Activated naive CD4-positive, alpha-beta T cell treated with anti-CD3 and anti-CD28 coated beads, Interleukin-2, amount 50 U/mL, for 72 hours (primary cell): ENCODE measurements around the gene PCBP3. TPM values are rescaled to one million over a fixed set of nuclear protein-coding genes. Genes with fewer than 3 reads are reported as not detected.
A peak's percentile ranks its signal among the peaks of the same experiment; 100 is the strongest.

Experiments
- ATAC-seq, 2 donors: fragments of 150-1000 bp; cut with Tn5 transposase; 2 replicates each; pipeline ENCODE4 v1.10.0; 2021; ENCODE audit warnings: mild to moderate bottlenecking in 2 of 2, moderate library complexity in 2 of 2
- DNase-seq, 2 donors: peaks; one replicate each; pipeline ENCODE4 v3.0.0; 2021 to 2022; ENCODE audit warnings: low spot score in 2 of 2
- H3K27ac Mint-ChIP-seq, 2 donors: one replicate each; pipeline ENCODE4 v1.8.0; 2022; ENCODE audit warnings: mild to moderate bottlenecking in 2 of 2, mixed read lengths in 2 of 2
- H3K36me3 Mint-ChIP-seq, 2 donors: one replicate each; pipeline ENCODE4 v1.8.0; 2022; ENCODE audit warnings: mixed read lengths in 2 of 2
- H3K9me3 Mint-ChIP-seq, 2 donors: one replicate each; pipeline ENCODE4 v1.8.0; 2022; ENCODE audit warnings: mixed read lengths in 2 of 2
- total RNA-seq, 2 donors: library from RNA; stranded (reverse); gene quantifications; one replicate each; pipeline ENCODE4 v1.2.3, GENCODE V29; 2022

PCBP3 gene
- total RNA-seq, 2 donors from 2014 or later = 19.7 to 26.3 TPM

GRCh38 chr21:45767071-45768006, 123.8 kb downstream of the PCBP3 start:
- ATAC-seq (peak; percentile 60 to 62), DNase-seq (peak in 1 of 2 donors; percentile 30)
- Mint-ChIP-seq H3K9me3 (peaks cover 0 to 4% of the 10 kb centered on the region in 2 donors), H3K27ac (peak overlapping the region; percentile 95 to 98), H3K36me3 (peaks cover 0 to 27% of the 10 kb centered on the region in 2 donors)

GRCh38 chr21:45768011-45768739, 124.7 kb downstream of the PCBP3 start:
- peak; percentile 63 to 75 for ATAC-seq
- Mint-ChIP-seq H3K9me3 (peaks cover 0 to 10% of the 10 kb centered on the region in 2 donors), H3K36me3 (peaks cover 0 to 35% of the 10 kb centered on the region in 2 donors), H3K27ac (peak overlapping the region; percentile 95 to 98)
- peak in 1 of 2 donors; percentile 44 for DNase-seq

GRCh38 chr21:45768740-45769048, 125.2 kb downstream of the PCBP3 start:
- peak; percentile 1 to 4 for ATAC-seq
- peaks cover 0 to 40% of the 10 kb centered on the region in 2 donors for H3K36me3 Mint-ChIP-seq
- peak overlapping the region; percentile 95 to 98 for H3K27ac Mint-ChIP-seq
- peaks cover 0 to 10% of the 10 kb centered on the region in 2 donors for H3K9me3 Mint-ChIP-seq
- DNase-seq = peak in 1 of 2 donors; percentile 34

GRCh38 chr21:45769294-45769693, 125.8 kb downstream of the PCBP3 start:
- peaks cover 0 to 10% of the 10 kb centered on the region in 2 donors for H3K9me3 Mint-ChIP-seq
- peak; percentile 3 to 20 for ATAC-seq
- peaks cover 0 to 46% of the 10 kb centered on the region in 2 donors for H3K36me3 Mint-ChIP-seq
- peak in 1 of 2 donors; percentile 28 for DNase-seq
- peak overlapping the region; percentile 95 to 98 for H3K27ac Mint-ChIP-seq

- DNase-seq (no peak), ATAC-seq (no peak)
- Mint-ChIP-seq H3K36me3 (peaks cover 0 to 52% of the 10 kb centered on the region in 2 donors), H3K9me3 (peaks cover 0 to 16% of the 10 kb centered on the region in 2 donors), H3K27ac (peak overlapping the region; percentile 95 to 98)
These were observed 126.4 kb downstream of the PCBP3 start for GRCh38 chr21:45769896-45770295.

- H3K36me3 Mint-ChIP-seq = peaks cover 7 to 50% of the 10 kb centered on the region in 2 donors
- H3K9me3 Mint-ChIP-seq = peaks cover 5 to 28% of the 10 kb centered on the region in 2 donors
- ATAC-seq (no peak), DNase-seq (no peak)
- no peak overlapping the region for H3K27ac Mint-ChIP-seq
These were observed 128.7 kb downstream of the PCBP3 start for GRCh38 chr21:45772180-45772579.

GRCh38 chr21:45774291-45774690, 130.8 kb downstream of the PCBP3 start:
- no peak for DNase-seq
- no peak for ATAC-seq
- peaks cover 14 to 61% of the 10 kb centered on the region in 2 donors for H3K36me3 Mint-ChIP-seq
- H3K9me3 Mint-ChIP-seq = peaks cover 11 to 36% of the 10 kb centered on the region in 2 donors
- no peak overlapping the region for H3K27ac Mint-ChIP-seq

- Mint-ChIP-seq H3K36me3 (peaks cover 18 to 61% of the 10 kb centered on the region in 2 donors), H3K9me3 (peaks cover 11 to 40% of the 10 kb centered on the region in 2 donors), H3K27ac (no peak overlapping the region)
- ATAC-seq (no peak), DNase-seq (no peak)
These were observed 133.4 kb downstream of the PCBP3 start for GRCh38 chr21:45776971-45777370.

GRCh38 chr21:45778686-45779085, 135.2 kb downstream of the PCBP3 start:
- Mint-ChIP-seq H3K9me3 (peaks cover 11 to 31% of the 10 kb centered on the region in 2 donors), H3K27ac (peak overlapping the region in 1 of 2 donors; percentile 15), H3K36me3 (peaks cover 18 to 44% of the 10 kb centered on the region in 2 donors)
- DNase-seq = no peak
- ATAC-seq = no peak

- ATAC-seq = no peak
- Mint-ChIP-seq H3K9me3 (peaks cover 11 to 31% of the 10 kb centered on the region in 2 donors), H3K36me3 (peaks cover 18 to 38% of the 10 kb centered on the region in 2 donors), H3K27ac (no peak overlapping the region)
- no peak for DNase-seq
These were observed 135.7 kb downstream of the PCBP3 start for GRCh38 chr21:45779226-45779625.

- DNase-seq (no peak), ATAC-seq (no peak)
- peaks cover 11 to 23% of the 10 kb centered on the region in 2 donors for H3K9me3 Mint-ChIP-seq
- peaks cover 18 to 29% of the 10 kb centered on the region in 2 donors for H3K36me3 Mint-ChIP-seq
- H3K27ac Mint-ChIP-seq = peak overlapping the region; percentile 4 to 85
These were observed 137.1 kb downstream of the PCBP3 start for GRCh38 chr21:45780647-45781046.

- no peak for DNase-seq
- Mint-ChIP-seq H3K9me3 (peaks cover 8 to 16% of the 10 kb centered on the region in 2 donors), H3K36me3 (peaks cover 16 to 23% of the 10 kb centered on the region in 2 donors), H3K27ac (no peak overlapping the region)
- peak in 1 of 2 donors; percentile 85 for ATAC-seq
These were observed 138.2 kb downstream of the PCBP3 start for GRCh38 chr21:45781741-45782140.

- Mint-ChIP-seq H3K36me3 (no peaks in the 10 kb centered on the region), H3K9me3 (no peaks in the 10 kb centered on the region), H3K27ac (no peak overlapping the region)
- DNase-seq (no peak), ATAC-seq (no peak)
These were observed 143.1 kb downstream of the PCBP3 start for GRCh38 chr21:45786660-45787059.

- Mint-ChIP-seq H3K27ac (peak overlapping the region in 1 of 2 donors; percentile 25), H3K36me3 (no peaks in the 10 kb centered on the region)
- ATAC-seq = no peak
These were observed 143.8 kb downstream of the PCBP3 start for GRCh38 chr21:45787371-45787770.

GRCh38 chr21:45788198-45788597, 144.7 kb downstream of the PCBP3 start:
- H3K27ac Mint-ChIP-seq = no peak overlapping the region
- no peak for ATAC-seq
- no peaks in the 10 kb centered on the region for H3K9me3 Mint-ChIP-seq

More at GRCh38 chr21:45787371-45787770, 143.8 kb downstream of the PCBP3 start:
- DNase-seq = no peak
- no peaks in the 10 kb centered on the region for H3K9me3 Mint-ChIP-seq

GRCh38 chr21:45788637-45789506, 145.3 kb downstream of the PCBP3 start:
- peak overlapping the region in 1 of 2 donors; percentile 32 for H3K27ac Mint-ChIP-seq
- ATAC-seq (peak; percentile 43 to 81), DNase-seq (no peak)
- no peaks in the 10 kb centered on the region for H3K9me3 Mint-ChIP-seq
- no peaks in the 10 kb centered on the region for H3K36me3 Mint-ChIP-seq

More at GRCh38 chr21:45788198-45788597, 144.7 kb downstream of the PCBP3 start:
- H3K36me3 Mint-ChIP-seq = no peaks in the 10 kb centered on the region
- no peak for DNase-seq
